GM12878 (cell line): Measurements from ENCODE around the gene KRTAP10-2.

Source experiments
- CBFB ChIP-seq: IDR thresholded peaks from 2 replicates; pipeline ENCODE4 v1.6.1; 2016; ENCODE audit warnings: antibody characterized with exemption, low read depth
- TF ChIP-seq, protein P1 (sequence below), 3 experiments: IDR thresholded peaks in 2 of 3; conservative IDR thresholded peaks in 1 of 3; 2 replicates each; pipeline ENCODE4 v1.5.1; 2011; ENCODE audit warnings: low read depth in 3 of 3, low read length in 3 of 3, mild to moderate bottlenecking in 3 of 3, control low read depth in 2 of 3, moderate library complexity in 2 of 3, inconsistent platforms in 1 of 3, mixed read lengths in 1 of 3; ENCODE audit not compliant: control insufficient read depth in 2 of 3, insufficient read depth in 1 of 3; ENCODE audit errors: extremely low read depth in 1 of 3

DNA sequence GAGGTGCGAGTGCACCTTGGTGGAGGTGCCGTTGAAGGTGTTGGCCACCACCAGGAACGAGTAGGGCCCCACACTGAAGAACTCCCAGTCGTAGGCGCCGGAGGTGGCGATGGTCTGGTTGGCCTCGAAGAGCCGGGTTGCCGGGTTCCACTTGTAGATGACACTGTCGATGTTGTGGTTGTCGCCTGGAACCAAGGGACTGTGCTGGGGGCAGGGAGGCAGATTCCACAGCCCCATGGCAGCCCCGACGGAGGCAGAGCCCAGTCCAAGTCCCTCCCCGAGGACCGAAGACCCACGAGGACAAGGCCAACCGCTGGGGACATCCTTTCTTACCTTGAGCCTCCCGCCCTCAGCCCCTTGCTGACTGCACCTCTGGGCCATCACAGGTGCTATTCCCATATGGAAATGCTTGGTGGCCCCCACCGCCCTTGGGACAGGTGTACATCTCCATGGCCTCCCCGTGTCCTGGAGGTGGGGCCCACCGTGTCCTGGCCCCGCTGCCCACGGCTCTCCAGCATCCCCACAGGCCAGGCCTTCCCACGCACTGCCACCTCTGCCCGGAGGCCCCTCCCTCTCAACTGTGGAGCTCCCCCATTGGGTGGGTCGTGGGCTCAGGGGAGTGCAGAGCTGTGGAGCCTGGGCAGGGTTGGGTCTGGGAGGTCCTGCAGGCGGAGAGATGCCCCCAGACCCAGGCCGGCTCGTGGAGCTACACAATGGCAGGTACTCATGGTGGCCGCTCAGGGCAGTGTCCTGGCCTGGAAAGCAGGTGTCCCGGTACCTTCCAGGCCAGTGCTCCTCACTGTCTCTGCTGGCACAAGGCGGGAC, 29.2 kb downstream of the KRTAP10-2 start:
- no peak for TF ChIP-seq CBFB
- TF ChIP-seq, protein P1, sequence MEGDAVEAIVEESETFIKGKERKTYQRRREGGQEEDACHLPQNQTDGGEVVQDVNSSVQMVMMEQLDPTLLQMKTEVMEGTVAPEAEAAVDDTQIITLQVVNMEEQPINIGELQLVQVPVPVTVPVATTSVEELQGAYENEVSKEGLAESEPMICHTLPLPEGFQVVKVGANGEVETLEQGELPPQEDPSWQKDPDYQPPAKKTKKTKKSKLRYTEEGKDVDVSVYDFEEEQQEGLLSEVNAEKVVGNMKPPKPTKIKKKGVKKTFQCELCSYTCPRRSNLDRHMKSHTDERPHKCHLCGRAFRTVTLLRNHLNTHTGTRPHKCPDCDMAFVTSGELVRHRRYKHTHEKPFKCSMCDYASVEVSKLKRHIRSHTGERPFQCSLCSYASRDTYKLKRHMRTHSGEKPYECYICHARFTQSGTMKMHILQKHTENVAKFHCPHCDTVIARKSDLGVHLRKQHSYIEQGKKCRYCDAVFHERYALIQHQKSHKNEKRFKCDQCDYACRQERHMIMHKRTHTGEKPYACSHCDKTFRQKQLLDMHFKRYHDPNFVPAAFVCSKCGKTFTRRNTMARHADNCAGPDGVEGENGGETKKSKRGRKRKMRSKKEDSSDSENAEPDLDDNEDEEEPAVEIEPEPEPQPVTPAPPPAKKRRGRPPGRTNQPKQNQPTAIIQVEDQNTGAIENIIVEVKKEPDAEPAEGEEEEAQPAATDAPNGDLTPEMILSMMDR (IDR thresholded peaks at IDR 0.05 in 2 of 3, conservative IDR thresholded peaks at IDR 0.05 in 1 of 3; ENCODE audit: control insufficient read depth in 2 of 3, extremely low read depth in 1 of 3, insufficient read depth in 1 of 3, low read depth in 3 of 3, low read length in 3 of 3): no peak
